HAP-1 (cell line): ENCODE results near the gene XKR8.

ENCODE experiments used
- DNase-seq, 2 experiments: peaks; one replicate each; pipeline ENCODE4 v3.0.0-alpha.2; 2016 to 2020; ENCODE audit warnings: low spot score in 2 of 2
- H3K27me3 ChIP-seq: fragments of 250-450 bp; sonication (Bioruptor Pico); 2 replicates; pipeline ENCODE4 v1.5.1; 2020; ENCODE audit warnings: low read depth, mild to moderate bottlenecking, moderate library complexity
- H3K36me3 ChIP-seq: fragments of 250-450 bp; sonication (Bioruptor Pico); replicated peaks from 2 replicates; pipeline ENCODE4 v1.5.1; 2020; ENCODE audit warnings: mild to moderate bottlenecking
- H3K4me1 ChIP-seq: fragments of 250-450 bp; sonication (Bioruptor Pico); 2 replicates; pipeline ENCODE4 v1.5.1; 2020; ENCODE audit warnings: mild to moderate bottlenecking
- H3K4me3 ChIP-seq: fragments of 250-450 bp; sonication (Bioruptor Pico); 2 replicates; pipeline ENCODE4 v1.5.1; 2020; ENCODE audit warnings: mild to moderate bottlenecking, moderate library complexity
- H3K9me3 ChIP-seq: fragments of 250-450 bp; sonication (Bioruptor Pico); 2 replicates; pipeline ENCODE4 v1.5.1; 2020; ENCODE audit warnings: mild to moderate bottlenecking, moderate library complexity
- in situ Hi-C: fragments of 300-500 bp; cut with MboI; formaldehyde crosslinking; loops from 3 replicates; pipeline ENCODE4 v1.14.3; 2020; ENCODE audit warnings: low sequenced_read_pairs, inconsistent platforms, mixed read lengths

The XKR8 gene

DNA sequence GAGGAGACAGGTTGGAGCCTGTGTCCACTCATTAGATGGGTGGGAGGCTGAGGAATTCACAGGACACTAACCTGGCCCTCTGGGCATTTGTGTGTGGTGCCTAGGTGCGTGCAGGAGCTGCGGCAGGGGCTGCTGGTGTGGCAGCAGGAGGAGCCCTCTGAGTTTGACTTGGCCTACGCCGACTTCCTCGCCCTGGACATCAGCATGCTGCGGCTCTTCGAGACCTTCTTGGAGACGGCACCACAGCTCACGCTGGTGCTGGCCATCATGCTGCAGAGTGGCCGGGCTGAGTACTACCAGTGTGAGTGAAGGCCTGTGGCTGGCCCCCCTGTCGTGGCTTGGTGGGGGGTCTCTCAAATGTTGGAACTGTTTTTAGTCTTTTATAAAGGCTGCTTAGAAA is 3.6 kb downstream of the XKR8 start:
- in situ Hi-C loops: no loop called here
- Histone ChIP-seq H3K4me1 (peaks cover 8% of the 10 kb centered on the region), H3K9me3 (no peaks in the 10 kb centered on the region), H3K27me3 (no peaks in the 10 kb centered on the region), H3K36me3 (no peaks in the 10 kb centered on the region; the same call in 1 of the 2 replicates), H3K4me3 (no peak overlapping the region)
- no peak for DNase-seq

DNA sequence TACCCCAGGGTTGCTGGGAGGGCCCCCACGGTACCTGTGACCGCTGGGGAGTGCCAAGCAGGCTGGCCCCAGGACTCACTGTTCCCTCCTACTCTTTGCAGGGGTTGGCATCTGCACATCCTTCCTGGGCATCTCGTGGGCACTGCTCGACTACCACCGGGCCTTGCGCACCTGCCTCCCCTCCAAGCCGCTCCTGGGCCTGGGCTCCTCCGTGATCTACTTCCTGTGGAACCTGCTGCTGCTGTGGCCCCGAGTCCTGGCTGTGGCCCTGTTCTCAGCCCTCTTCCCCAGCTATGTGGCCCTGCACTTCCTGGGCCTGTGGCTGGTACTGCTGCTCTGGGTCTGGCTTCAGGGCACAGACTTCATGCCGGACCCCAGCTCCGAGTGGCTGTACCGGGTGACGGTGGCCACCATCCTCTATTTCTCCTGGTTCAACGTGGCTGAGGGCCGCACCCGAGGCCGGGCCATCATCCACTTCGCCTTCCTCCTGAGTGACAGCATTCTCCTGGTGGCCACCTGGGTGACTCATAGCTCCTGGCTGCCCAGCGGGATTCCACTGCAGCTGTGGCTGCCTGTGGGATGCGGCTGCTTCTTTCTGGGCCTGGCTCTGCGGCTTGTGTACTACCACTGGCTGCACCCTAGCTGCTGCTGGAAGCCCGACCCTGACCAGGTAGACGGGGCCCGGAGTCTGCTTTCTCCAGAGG is 6.8 kb downstream of the XKR8 start:
- no peaks in the 10 kb centered on the region for H3K9me3 ChIP-seq
- no peak overlapping the region for H3K4me3 ChIP-seq
- DNase-seq: no peak
- H3K4me1 ChIP-seq: no peaks in the 10 kb centered on the region
- in situ Hi-C loops: no loop called here
- no peaks in the 10 kb centered on the region; the same call in none of the 2 replicates for H3K36me3 ChIP-seq
- no peaks in the 10 kb centered on the region for H3K27me3 ChIP-seq

DNA sequence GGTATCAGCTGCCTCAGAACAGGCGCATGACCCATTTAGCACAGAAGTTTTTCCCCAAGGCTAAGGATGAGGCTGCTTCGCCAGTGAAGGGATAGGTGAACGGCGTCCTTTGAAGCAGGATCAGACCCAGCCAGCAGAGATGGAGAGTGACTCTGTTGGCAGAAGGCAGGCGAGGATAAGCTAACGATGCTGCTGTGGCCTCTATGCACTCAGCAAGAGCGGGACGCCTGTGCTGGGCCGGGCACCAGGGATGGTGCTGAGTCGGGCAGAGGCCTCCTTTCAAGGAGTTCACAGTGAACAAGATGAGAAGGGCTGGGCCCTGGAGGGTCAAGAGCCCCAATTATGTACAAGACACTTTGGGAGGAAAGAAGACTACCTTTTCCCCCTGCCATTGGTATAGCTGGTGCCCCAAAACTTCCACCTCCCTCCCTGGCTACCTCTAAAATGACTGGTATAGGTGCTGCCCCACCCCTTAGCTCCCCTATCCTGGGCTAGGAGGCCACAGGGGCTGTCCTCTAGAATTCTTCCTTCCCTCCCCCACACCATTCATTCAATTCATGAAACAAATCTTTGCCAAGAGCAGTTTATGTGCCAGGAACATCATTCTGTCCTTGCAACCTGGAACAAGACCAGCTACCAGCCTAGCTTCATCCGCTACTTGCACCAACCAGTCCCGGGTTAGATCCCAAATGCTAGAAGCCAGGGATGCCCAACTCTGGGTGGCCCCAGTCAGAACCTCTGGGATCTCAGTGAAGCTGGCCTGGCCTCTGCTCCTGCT is 7.5 kb downstream of the XKR8 start:
- in situ Hi-C loops: no loop called here
- H3K9me3 ChIP-seq: no peaks in the 10 kb centered on the region
- H3K4me3 ChIP-seq: no peak overlapping the region
- no peaks in the 10 kb centered on the region for H3K27me3 ChIP-seq
- DNase-seq: no peak
- H3K36me3 ChIP-seq: peaks cover 3% of the 10 kb centered on the region
- H3K4me1 ChIP-seq: no peaks in the 10 kb centered on the region; the same call in 1 of the 2 replicates

DNA sequence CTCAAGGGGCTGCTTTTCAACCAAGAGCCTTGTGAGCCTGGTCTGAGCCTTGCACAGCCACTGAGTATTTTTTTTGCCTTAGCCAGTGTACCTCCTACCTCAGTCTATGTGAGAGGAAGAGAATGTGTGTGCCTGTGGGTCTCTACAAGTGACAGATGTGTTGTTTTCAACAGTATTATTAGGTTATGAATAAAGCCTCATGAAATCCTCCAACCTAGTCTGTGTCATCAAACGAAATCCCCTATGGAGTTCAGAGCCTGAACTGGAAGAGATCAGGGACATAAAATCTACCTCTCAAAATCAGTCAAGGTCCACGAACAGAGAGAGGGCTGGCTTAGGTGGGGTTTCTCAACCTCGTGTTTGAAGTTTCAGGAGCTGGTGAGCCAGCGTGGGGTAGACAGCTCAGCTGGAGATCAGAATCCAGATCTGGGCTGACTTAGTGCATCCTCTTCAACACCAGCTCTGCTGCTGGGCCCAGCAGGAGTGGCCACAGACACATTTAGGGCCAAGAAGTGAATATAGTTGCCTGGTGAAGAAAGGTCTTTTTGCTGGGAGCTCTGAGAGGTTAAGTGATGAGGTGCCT is 8.2 kb downstream of the XKR8 start:
- DNase-seq: no peak
- no peaks in the 10 kb centered on the region for H3K9me3 ChIP-seq
- H3K36me3 ChIP-seq: peaks cover 4% of the 10 kb centered on the region
- no peak overlapping the region for H3K4me3 ChIP-seq
- no peaks in the 10 kb centered on the region for H3K27me3 ChIP-seq
- no peaks in the 10 kb centered on the region; the same call in 1 of the 2 replicates for H3K4me1 ChIP-seq
- in situ Hi-C loops: no loop called here

DNA sequence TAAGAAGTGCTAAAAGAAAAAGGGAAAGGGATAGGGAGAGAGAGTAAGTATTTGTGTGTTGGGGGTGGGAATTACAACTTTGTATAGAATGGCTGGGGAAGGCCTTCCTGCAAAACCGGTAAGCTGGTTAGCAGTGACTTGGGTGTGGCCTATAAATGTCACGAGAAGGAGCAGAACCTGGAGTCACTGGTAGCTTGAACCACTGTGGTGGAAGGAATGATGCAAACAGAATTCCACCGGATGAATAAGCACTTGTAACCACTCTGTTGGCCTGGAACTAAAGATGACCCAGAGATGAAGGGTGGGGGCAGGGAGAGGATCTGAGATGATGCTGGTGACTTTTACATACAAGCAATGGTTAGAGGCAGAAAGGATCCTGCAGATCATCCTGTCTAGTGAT is 8.9 kb downstream of the XKR8 start:
- Histone ChIP-seq H3K36me3 (peaks cover 11% of the 10 kb centered on the region), H3K9me3 (no peaks in the 10 kb centered on the region), H3K4me3 (no peak overlapping the region), H3K4me1 (no peaks in the 10 kb centered on the region; the same call in 1 of the 2 replicates), H3K27me3 (no peaks in the 10 kb centered on the region)
- DNase-seq: no peak
- in situ Hi-C loops: no loop called here

DNA sequence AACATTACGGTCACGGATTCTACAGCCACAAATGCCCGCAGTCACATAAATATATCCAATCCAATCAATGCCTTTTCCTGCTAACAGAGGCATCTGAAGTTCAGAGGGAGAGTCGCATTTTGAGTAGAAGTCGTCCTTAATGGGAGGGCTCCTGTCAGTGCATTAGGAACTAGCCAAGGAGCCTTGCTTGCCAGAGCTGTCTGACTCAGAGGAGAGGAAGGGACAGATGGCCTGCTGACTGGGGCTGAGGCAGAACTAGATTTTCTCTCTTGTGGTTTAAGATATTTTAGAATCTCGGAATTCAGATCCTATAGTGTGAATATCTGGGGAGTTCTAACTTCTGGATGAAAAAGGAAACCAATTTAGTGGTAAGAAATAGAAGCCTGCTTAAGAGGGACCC is 10.6 kb downstream of the XKR8 start:
- Histone ChIP-seq H3K4me3 (no peak overlapping the region), H3K9me3 (no peaks in the 10 kb centered on the region), H3K4me1 (no peaks in the 10 kb centered on the region; the same call in 1 of the 2 replicates), H3K36me3 (peaks cover 17% of the 10 kb centered on the region), H3K27me3 (no peaks in the 10 kb centered on the region)
- in situ Hi-C loops: no loop called here
- no peak for DNase-seq

DNA sequence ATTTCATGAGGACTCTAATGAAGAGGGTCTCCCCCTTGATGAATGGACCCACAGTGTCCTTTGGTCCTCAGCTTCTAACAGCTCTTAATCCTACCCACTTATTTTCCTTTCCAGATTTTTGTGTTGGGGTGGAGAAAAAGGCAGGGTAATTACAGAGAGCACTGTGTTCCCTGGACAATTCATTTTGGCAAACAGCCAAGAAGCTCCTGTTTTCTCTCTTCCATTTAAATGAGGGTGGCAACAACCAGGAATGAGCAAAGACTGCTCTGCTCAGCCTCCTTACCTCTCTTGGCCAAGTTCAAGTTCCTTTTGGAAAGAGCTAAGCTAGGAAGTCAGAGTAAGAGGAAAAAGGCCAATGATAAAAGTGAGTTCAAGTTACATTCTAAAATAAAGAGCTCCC is 11.9 kb downstream of the XKR8 start:
- DNase-seq: peak; percentile 21 to 28
- Histone ChIP-seq H3K36me3 (peaks cover 23% of the 10 kb centered on the region), H3K4me3 (no peak overlapping the region), H3K27me3 (no peaks in the 10 kb centered on the region), H3K4me1 (no peaks in the 10 kb centered on the region; the same call in 1 of the 2 replicates), H3K9me3 (no peaks in the 10 kb centered on the region)
- in situ Hi-C loops: no loop called here

DNA sequence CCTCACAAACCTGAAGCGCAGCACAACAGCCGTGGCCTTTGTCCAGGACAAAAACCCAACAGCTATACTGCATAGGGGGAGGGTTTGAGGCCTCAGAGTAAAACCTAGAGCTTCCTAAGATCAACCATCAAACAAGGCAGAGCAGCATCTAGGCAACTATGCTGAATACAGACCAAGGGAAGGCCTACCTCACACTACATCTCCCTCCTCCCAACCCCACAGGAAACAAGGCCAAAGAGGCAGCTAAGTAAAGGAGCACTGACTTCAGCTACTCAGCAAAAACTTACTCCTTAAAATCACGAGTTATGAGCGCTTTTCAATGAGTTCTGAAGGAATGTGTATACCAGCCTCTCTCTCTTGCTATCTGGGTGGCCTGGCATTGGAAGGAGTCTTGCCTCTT is 12.4 kb downstream of the XKR8 start:
- Histone ChIP-seq H3K36me3 (peaks cover 28% of the 10 kb centered on the region), H3K4me1 (no peaks in the 10 kb centered on the region; the same call in 1 of the 2 replicates), H3K27me3 (no peaks in the 10 kb centered on the region), H3K4me3 (no peak overlapping the region), H3K9me3 (no peaks in the 10 kb centered on the region)
- in situ Hi-C loops: no loop called here
- DNase-seq: no peak

DNA sequence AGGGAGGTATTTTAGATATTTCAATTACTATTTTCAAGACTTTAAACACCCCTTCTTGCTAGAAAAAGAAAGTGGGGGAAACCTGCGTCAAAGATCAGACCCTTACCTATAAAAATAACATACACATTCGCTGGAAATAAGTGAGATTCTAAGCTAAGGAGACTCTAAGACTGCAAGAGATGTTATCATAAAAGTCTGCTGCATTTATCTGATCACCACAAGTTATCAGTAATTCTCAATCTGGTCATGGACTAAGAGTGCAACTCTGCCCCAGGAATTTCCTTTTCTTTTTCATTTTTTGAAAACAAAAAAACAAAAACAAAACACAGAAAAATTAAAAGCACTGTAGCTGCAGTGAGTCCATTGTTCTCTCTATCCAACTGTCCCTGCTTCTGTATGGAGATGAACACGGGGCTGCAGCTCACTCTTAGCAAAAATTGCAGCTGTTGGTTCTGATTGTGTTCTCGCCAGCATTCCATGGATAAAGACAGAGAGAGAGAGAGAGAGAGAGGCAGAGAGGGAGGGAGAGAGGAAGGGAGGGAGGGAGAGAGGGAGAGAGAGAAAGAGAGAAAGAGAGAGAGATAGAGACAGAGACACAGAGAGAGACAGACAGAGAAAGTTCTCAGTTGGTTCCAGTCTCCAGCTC is 14.1 kb downstream of the XKR8 start:
- Histone ChIP-seq H3K36me3 (peaks cover 31% of the 10 kb centered on the region), H3K4me1 (no peaks in the 10 kb centered on the region; the same call in 1 of the 2 replicates), H3K9me3 (no peaks in the 10 kb centered on the region), H3K4me3 (no peak overlapping the region), H3K27me3 (no peaks in the 10 kb centered on the region)
- in situ Hi-C loops: no loop called here
- no peak for DNase-seq

DNA sequence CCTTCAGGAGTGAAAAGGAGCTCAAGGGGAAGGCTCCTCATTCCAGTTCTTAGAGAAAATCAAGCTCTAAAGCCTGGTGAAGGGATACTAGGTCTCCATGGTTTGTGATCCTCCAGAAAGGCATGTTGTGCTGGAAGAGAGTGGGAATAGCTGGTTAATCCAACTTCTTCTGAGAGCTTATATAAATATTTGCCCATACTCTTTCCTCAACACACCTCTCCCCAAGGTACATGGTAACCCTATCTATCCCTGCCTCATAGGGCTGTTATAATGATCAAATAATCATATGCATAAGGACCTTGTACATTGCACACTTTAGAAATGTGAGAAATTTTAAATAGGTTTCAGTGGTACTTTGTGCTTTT is 14.6 kb downstream of the XKR8 start:
- Histone ChIP-seq H3K4me3 (no peak overlapping the region), H3K9me3 (no peaks in the 10 kb centered on the region), H3K27me3 (no peaks in the 10 kb centered on the region), H3K36me3 (peaks cover 31% of the 10 kb centered on the region), H3K4me1 (no peaks in the 10 kb centered on the region; the same call in 1 of the 2 replicates)
- no peak for DNase-seq
- in situ Hi-C loops: no loop called here

DNA sequence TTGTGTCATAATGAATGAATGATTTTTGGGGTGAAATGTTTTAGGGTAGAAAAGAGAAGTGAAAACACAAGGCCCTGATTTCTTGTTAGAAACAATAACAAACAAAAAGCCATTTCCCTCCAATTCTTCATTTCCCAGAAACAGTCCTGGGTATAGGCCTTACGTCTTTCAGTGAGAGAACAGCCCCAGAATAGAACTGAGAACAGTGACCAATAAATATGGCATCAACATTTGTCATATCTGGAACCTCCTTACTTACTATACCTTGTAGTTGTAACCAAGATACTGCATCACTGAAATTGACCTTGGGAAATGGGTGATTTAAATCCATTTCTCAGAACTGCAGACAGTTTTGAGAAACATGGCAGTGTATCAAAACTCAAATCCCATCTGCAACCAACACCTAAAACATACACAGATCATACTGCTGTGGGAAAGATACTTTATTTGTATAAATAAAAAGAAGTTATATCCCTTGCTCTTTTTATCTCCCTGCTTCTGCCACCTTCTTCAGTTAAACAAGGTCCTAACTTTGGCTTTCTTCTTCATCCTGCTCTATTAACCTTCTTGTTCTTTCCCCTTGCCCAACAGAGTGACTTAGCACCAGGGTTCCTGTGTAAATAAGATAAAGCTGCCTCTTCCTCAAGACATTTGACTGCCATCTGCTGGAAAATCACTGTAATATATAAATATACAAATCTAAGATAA is 19.5 kb downstream of the XKR8 start:
- H3K36me3 ChIP-seq: peaks cover 14% of the 10 kb centered on the region
- in situ Hi-C loops: no loop called here
- DNase-seq: peak in 1 of 2 experiments; percentile 43

DNA sequence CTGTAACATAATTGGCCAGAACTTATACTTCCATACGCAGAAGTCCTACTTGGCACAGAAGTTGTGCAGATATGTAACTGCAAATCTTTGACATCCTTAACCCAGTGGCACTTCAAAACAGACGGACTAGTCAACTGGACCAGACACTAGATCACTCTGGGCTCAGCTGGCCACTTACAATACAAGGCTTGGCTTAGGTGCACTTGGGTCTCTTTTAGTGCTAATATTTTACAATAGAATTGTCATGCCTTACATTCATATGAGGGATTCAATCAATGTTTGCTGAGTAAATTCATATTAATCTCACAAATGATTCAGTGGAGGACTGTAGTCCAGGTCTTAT is 20.1 kb downstream of the XKR8 start:
- Histone ChIP-seq H3K4me1 (no peaks in the 10 kb centered on the region), H3K36me3 (peaks cover 14% of the 10 kb centered on the region), H3K27me3 (no peaks in the 10 kb centered on the region), H3K4me3 (no peak overlapping the region), H3K9me3 (no peaks in the 10 kb centered on the region)
- no peak for DNase-seq
- in situ Hi-C loops: no loop called here

More for the DNA sequence above, 19.5 kb downstream of the XKR8 start:
- Histone ChIP-seq H3K4me3 (no peak overlapping the region), H3K9me3 (no peaks in the 10 kb centered on the region), H3K4me1 (no peaks in the 10 kb centered on the region), H3K27me3 (no peaks in the 10 kb centered on the region)

DNA sequence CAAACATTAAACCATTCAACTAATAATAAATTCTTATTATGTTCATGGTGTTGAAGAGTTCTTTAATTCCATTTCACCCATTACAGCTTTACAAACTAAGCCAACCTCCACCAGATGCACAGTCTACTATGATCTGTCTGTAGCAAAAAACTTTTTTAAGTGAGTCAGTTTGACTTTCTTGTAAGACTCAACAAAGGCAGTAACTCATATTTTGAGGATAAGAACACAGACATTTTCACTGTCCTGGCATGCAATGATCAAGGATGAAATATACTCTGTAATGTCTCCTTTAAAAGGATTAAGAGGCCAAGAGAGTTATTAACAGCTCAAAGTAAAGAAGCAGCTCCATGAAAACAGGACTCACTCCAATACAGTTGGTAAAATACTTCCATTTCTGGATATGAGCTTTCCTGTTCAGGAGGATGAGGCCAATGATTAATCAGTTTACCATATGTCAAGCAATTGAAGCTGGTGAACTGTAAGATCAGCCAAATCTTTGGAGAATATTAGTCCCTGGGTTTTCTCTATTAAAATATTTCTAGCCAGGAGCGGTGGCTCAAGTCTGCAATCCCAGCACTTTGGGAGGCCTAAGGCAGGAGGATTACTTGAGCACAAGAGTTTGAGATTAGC is 20.6 kb downstream of the XKR8 start:
- in situ Hi-C loops: no loop called here
- H3K4me1 ChIP-seq: no peaks in the 10 kb centered on the region
- no peaks in the 10 kb centered on the region for H3K27me3 ChIP-seq
- no peaks in the 10 kb centered on the region for H3K9me3 ChIP-seq
- H3K4me3 ChIP-seq: no peak overlapping the region
- peaks cover 14% of the 10 kb centered on the region for H3K36me3 ChIP-seq
- DNase-seq: no peak
